RCC 7860 (cell line): ENCODE measurements around the gene CASTOR1.

Source experiments
- DNase-seq: peaks from one replicate; pipeline ENCODE4 v3.0.0-alpha.2; 2015; ENCODE audit warnings: low spot score
- FAIRE-seq: peaks from 2 replicates; lab custom pipeline; 2012; peaks lifted over from hg19 to GRCh38; lab: Jason Lieb, UNC

The CASTOR1 gene

GRCh38 chr22:30286331-30286730 is 3.0 kb downstream of the CASTOR1 start:
- FAIRE-seq (no peak), DNase-seq (no peak)

GRCh38 chr22:30285846-30286200 is 3.5 kb downstream of the CASTOR1 start:
- DNase-seq: no peak
- no peak for FAIRE-seq

GRCh38 chr22:30285176-30285845 is 4.0 kb downstream of the CASTOR1 start:
- DNase-seq (no peak), FAIRE-seq (no peak)

GRCh38 chr22:30284666-30285065 is 4.6 kb downstream of the CASTOR1 start:
- no peak for FAIRE-seq

GRCh38 chr22:30284172-30284571 is 5.1 kb downstream of the CASTOR1 start:
- DNase-seq: no peak
- FAIRE-seq: no peak

More at GRCh38 chr22:30284666-30285065, 4.6 kb downstream of the CASTOR1 start:
- no peak for DNase-seq

- no peak for DNase-seq
- FAIRE-seq: no peak
Observed at GRCh38 chr22:30283342-30283741, 6.0 kb downstream of the CASTOR1 start.

- no peak for DNase-seq
- no peak for FAIRE-seq
Observed at GRCh38 chr22:30282616-30283046, 6.7 kb downstream of the CASTOR1 start.

GRCh38 chr22:30280505-30280904 is 8.8 kb downstream of the CASTOR1 start:
- FAIRE-seq: no peak
- no peak for DNase-seq

GRCh38 chr22:30279932-30280331 is 9.4 kb downstream of the CASTOR1 start:
- no peak for FAIRE-seq
- no peak for DNase-seq

GRCh38 chr22:30279046-30279788 is 10.1 kb downstream of the CASTOR1 start:
- no peak for FAIRE-seq
- no peak for DNase-seq

- peak; percentile 50 for FAIRE-seq
- DNase-seq: peak; percentile 45
Observed at GRCh38 chr22:30277547-30278344, 11.6 kb downstream of the CASTOR1 start.

GRCh38 chr22:30276039-30276438 is 13.3 kb downstream of the CASTOR1 start:
- FAIRE-seq (no peak), DNase-seq (no peak)

GRCh38 chr22:30275625-30276024 is 13.7 kb downstream of the CASTOR1 start:
- no peak for FAIRE-seq
- DNase-seq: no peak

GRCh38 chr22:30274437-30274812 is 14.9 kb downstream of the CASTOR1 start:
- no peak for FAIRE-seq
- no peak for DNase-seq

- no peak for DNase-seq
- no peak for FAIRE-seq
Observed at GRCh38 chr22:30273711-30274436, 15.4 kb downstream of the CASTOR1 start.

GRCh38 chr22:30272781-30273601 is 16.3 kb downstream of the CASTOR1 start:
- DNase-seq: no peak
- no peak for FAIRE-seq

GRCh38 chr22:30270832-30271231 is 18.5 kb downstream of the CASTOR1 start:
- DNase-seq: peak; percentile 42
- no peak for FAIRE-seq

- FAIRE-seq: no peak
- no peak for DNase-seq
Observed at GRCh38 chr22:30268331-30268730, 21.0 kb downstream of the CASTOR1 start.

GRCh38 chr22:30267382-30268302 is 21.7 kb downstream of the CASTOR1 start:
- no peak for FAIRE-seq

More at GRCh38 chr22:30267382-30268302, 21.7 kb downstream of the CASTOR1 start:
- no peak for DNase-seq
